ENCODE measurements around the gene LRRC74A.

- TF ChIP-seq KDM1A (IDR thresholded peaks at IDR 0.05; ENCODE audit: borderline replicate concordance) (no peak), SP1 (IDR thresholded peaks at IDR 0.05; ENCODE audit: low read depth, low read length) (no peak), SIN3A (IDR thresholded peaks at IDR 0.05; ENCODE audit: low read depth, low read length) (no peak), CTCF (IDR thresholded peaks at IDR 0.05 in 2 of 3, conservative IDR thresholded peaks at IDR 0.05 in 1 of 3; ENCODE audit: control insufficient read depth in 2 of 3, extremely low read depth in 1 of 3, insufficient read depth in 1 of 3, low read depth in 3 of 3, low read length in 3 of 3) (no peak), ZNF274 (IDR thresholded peaks at IDR 0.05; ENCODE audit: insufficient read depth, insufficient read length) (no peak), POLR2A (IDR thresholded peaks at IDR 0.05; ENCODE audit: low read depth, low read length) (no peak), TAF1 (IDR thresholded peaks at IDR 0.05; ENCODE audit: borderline replicate concordance, low read depth, low read length) (no peak), FOXM1 (IDR thresholded peaks at IDR 0.05; ENCODE audit: low read depth, low read length) (no peak), MAX (IDR thresholded peaks at IDR 0.05; ENCODE audit: low read depth, low read length) (no peak), POLR2AphosphoS5 (IDR thresholded peaks at IDR 0.05; ENCODE audit: low read length) (no peak), POLR2AphosphoS2 (IDR thresholded peaks at IDR 0.05; ENCODE audit: low read depth, low read length) (no peak), MLLT1 (IDR thresholded peaks at IDR 0.05) (no peak)
These were observed 54.2 kb downstream of the LRRC74A start for GRCh38 chr14:76880449-76880848.
